K562 (cell line): ENCODE measurements around the gene DDX51. TPM values are rescaled to one million over a fixed set of nuclear protein-coding genes. Genes with fewer than 3 reads are reported as not detected.

Experiments
- ATAC-seq: fragments of 200-7000 bp; cut with Tn5 transposase; 3 replicates; pipeline ENCODE4 v1.9.1; 2020; ENCODE audit warnings: moderate library complexity
- BruUV-seq: library from RNA; stranded (reverse); fragments of 400-500 nt; replicated peaks from 2 replicates; lab custom pipeline; 2021; lab: Mats Ljungman, UMichigan
- CTCF ChIA-PET: fragments of 300-600 bp; formaldehyde crosslinking; extraction: SDS; loops from one replicate; lab custom pipeline; 2021; ENCODE audit warnings: low intra/inter-chr PET ratio; lab: Yijun Ruan, JAX
- POLR2A ChIA-PET: fragments of 300-600, 350-650 bp; sonication (Branson Sonifier 250); formaldehyde crosslinking; extraction: SDS; loops from one replicate; lab custom pipeline; 2021; ENCODE audit warnings: antibody characterized with exemption, inconsistent platforms; lab: Yijun Ruan, JAX
- DNase-seq, 4 experiments: peaks; one replicate each; pipeline versions ENCODE4 v3.0.0 to v3.0.0-alpha.2; 2011 to 2018; ENCODE audit warnings: low spot score in 3 of 4, mixed read lengths in 3 of 4; ENCODE audit errors: extremely low read depth in 1 of 4
- FAIRE-seq: peaks from 2 replicates; lab custom pipeline; 2011; peaks lifted over from hg19 to GRCh38; lab: Jason Lieb, UNC
- H2AFZ ChIP-seq: 2 replicates; pipeline ENCODE4 v1.6.0; 2011; ENCODE audit warnings: low read depth, low read length, control low read depth, inconsistent platforms
- H3K27ac ChIP-seq: fragments of 200-600 bp; 3 replicates; pipeline ENCODE4 v1.8.0; 2011; ENCODE audit warnings: low read depth, mild to moderate bottlenecking, control low read depth, inconsistent platforms, low read length, moderate library complexity, mixed read lengths; ENCODE audit errors: extremely low read depth
- H3K27me3 ChIP-seq, 2 experiments: fragments of 300-600 bp in 1 of 2; 2 replicates in 1 of 2; 3 replicates in 1 of 2; pipeline versions ENCODE4 v1.6.0 to v1.8.0; 2011; ENCODE audit warnings: inconsistent platforms in 2 of 2, low read length in 2 of 2, mild to moderate bottlenecking in 1 of 2, mixed read lengths in 1 of 2, moderate library complexity in 1 of 2; ENCODE audit not compliant: control insufficient read depth in 2 of 2, insufficient read depth in 2 of 2
- H3K36me3 ChIP-seq: fragments of 300-600 bp; 3 replicates; pipeline ENCODE4 v1.8.0; 2011; ENCODE audit warnings: mild to moderate bottlenecking, low read length, inconsistent platforms; ENCODE audit not compliant: control insufficient read depth, insufficient read depth
- H3K4me1 ChIP-seq, 2 experiments: fragments of 200-600 bp in 1 of 2; replicated peaks in 1 of 2; 2 replicates in 1 of 2; 3 replicates in 1 of 2; pipeline versions ENCODE4 v1.5.1 to v1.8.0; 2011; ENCODE audit warnings: inconsistent platforms in 2 of 2, low read length in 2 of 2, mild to moderate bottlenecking in 1 of 2, mixed read lengths in 1 of 2, moderate library complexity in 1 of 2; ENCODE audit not compliant: control insufficient read depth in 2 of 2, insufficient read depth in 2 of 2
- H3K4me2 ChIP-seq: 2 replicates; pipeline ENCODE4 v1.6.1; 2011; ENCODE audit warnings: low read length, control low read depth, inconsistent platforms, mixed read lengths; ENCODE audit not compliant: insufficient read depth
- H3K4me3 ChIP-seq: fragments of 200-600 bp; sonication (generic), shearing (Covaris generic); 2 replicates; pipeline ENCODE4 v1.5.1; 2016; ENCODE audit warnings: control low read depth, inconsistent platforms
- H3K79me2 ChIP-seq: fragments of 200-600 bp; 3 replicates; pipeline ENCODE4 v1.8.0; 2011; ENCODE audit warnings: low read length, inconsistent platforms; ENCODE audit not compliant: control insufficient read depth, insufficient read depth
- H3K9ac ChIP-seq, 2 experiments: 2 replicates each; pipeline versions ENCODE4 v1.6.0 to v1.6.1; 2011; ENCODE audit warnings: low read depth in 2 of 2, low read length in 2 of 2, control low read depth in 1 of 2, inconsistent platforms in 1 of 2, mild to moderate bottlenecking in 1 of 2, mixed read lengths in 1 of 2; ENCODE audit not compliant: insufficient read depth in 1 of 2
- H3K9me1 ChIP-seq: one replicate; pipeline ENCODE4 v1.6.0; 2011; ENCODE audit warnings: inconsistent platforms, mild to moderate bottlenecking, low read length, moderate library complexity; ENCODE audit not compliant: control insufficient read depth, insufficient read depth
- H3K9me3 ChIP-seq: replicated peaks from 2 replicates; pipeline ENCODE4 v1.5.1; 2011; ENCODE audit warnings: low read depth, low read length, inconsistent platforms; ENCODE audit not compliant: control insufficient read depth, insufficient read depth
- H4K20me1 ChIP-seq: replicated peaks from 2 replicates; pipeline ENCODE4 v1.6.1; 2011; ENCODE audit warnings: low read length, inconsistent platforms, mixed read lengths; ENCODE audit not compliant: control insufficient read depth, insufficient read depth
- ATF3 ChIP-seq, 2 experiments: fragments of 450-650 bp in 1 of 2; sonication (generic) in 1 of 2; formaldehyde crosslinking in 1 of 2; IDR thresholded peaks in 1 of 2; conservative IDR thresholded peaks in 1 of 2; 2 replicates each; pipeline versions ENCODE4 v1.6.1 to v1.8.1; 2016 to 2023; ENCODE audit warnings: mild to moderate bottlenecking in 2 of 2, moderate library complexity in 2 of 2, inconsistent platforms in 1 of 2, missing genetic modification reagents in 1 of 2
- FOXM1 ChIP-seq, 2 experiments: fragments of 450-650 bp in 1 of 2; sonication (generic) in 1 of 2; formaldehyde crosslinking in 1 of 2; IDR thresholded peaks; 2 replicates each; pipeline versions ENCODE4 v1.6.1 to v1.9.0; 2017 to 2022; ENCODE audit warnings: low read depth in 2 of 2, mild to moderate bottlenecking in 2 of 2, missing genetic modification reagents in 1 of 2, moderate library complexity in 1 of 2
- PBX2 ChIP-seq, 2 experiments: IDR thresholded peaks in 1 of 2; conservative IDR thresholded peaks in 1 of 2; 2 replicates each; pipeline ENCODE4 v1.6.1; 2016; ENCODE audit warnings: low read depth in 2 of 2, mild to moderate bottlenecking in 1 of 2, missing compliant biosample characterization in 1 of 2, missing genetic modification characterization in 1 of 2, moderate library complexity in 1 of 2
- RCOR1 ChIP-seq, 2 experiments: IDR thresholded peaks; 2 replicates each; pipeline ENCODE4 v1.6.1; 2012; ENCODE audit warnings: low read depth in 2 of 2, low read length in 2 of 2, borderline replicate concordance in 1 of 2, improper control_type of control experiment in 1 of 2
- SMARCA4 ChIP-seq: fragments of 450-650 bp; IDR thresholded peaks from 2 replicates; pipeline ENCODE4 v1.6.1; 2016
- ZMIZ1 ChIP-seq, 2 experiments: fragments of 150-350 bp in 1 of 2; IDR thresholded peaks; 2 replicates each; pipeline ENCODE4 v1.6.1; 2012 to 2016; ENCODE audit warnings: low read depth in 2 of 2, low read length in 2 of 2, mild to moderate bottlenecking in 1 of 2, moderate library complexity in 1 of 2
- ZNF512 ChIP-seq: IDR thresholded peaks from 2 replicates; pipeline ENCODE4 v1.6.1; 2016; ENCODE audit warnings: missing genetic modification characterization, missing compliant biosample characterization
- WGBS: fragments of 100-300 bp; shearing (Covaris generic); methylation state at CpG from one replicate; pipeline ENCODE4 v1.1.6; 2016; ENCODE audit warnings: low coverage, mixed read lengths; ENCODE audit not compliant: insufficient coverage; ENCODE audit errors: missing lambda C conversion rate; 5-methylcytosine and 5-hydroxymethylcytosine counted together
- in situ Hi-C: fragments of 300-500 bp; cut with MboI; formaldehyde crosslinking; loops from 4 replicates; pipeline ENCODE4 v1.15.0; 2018; ENCODE audit warnings: inconsistent platforms, mixed read lengths
- intact Hi-C: fragments of 100-400 bp; cut with micrococcal nuclease; formaldehyde crosslinking; loops from 2 replicates; pipeline ENCODE4 v1.14.2; 2022
- polyA plus RNA-seq, 8 experiments: library from polyadenylated mRNA; depleted of rRNA in 4 of 8; stranded (reverse) in 5 of 8; unstranded in 3 of 8; fragments of >200 nt; fragmentation: Nextera tagmentation in 2 of 8; fragmentation: Illumina TruSeq in 1 of 8; extraction: Ambion mirVana in 2 of 8; extraction: Trizol in 1 of 8; gene quantifications; 2 replicates each; pipeline versions ENCODE4 v1.2.1 to v1.2.3, GENCODE V29; 2011 to 2014; ENCODE audit warnings: inconsistent platforms in 1 of 8, missing spikeins in 1 of 8
- total RNA-seq, 7 experiments: library from RNA; depleted of rRNA in 6 of 7; stranded (reverse); fragments of >200 nt in 6 of 7; fragmentation: Illumina TruSeq in 2 of 7; extraction: Trizol in 2 of 7; gene quantifications; 2 replicates each; pipeline versions ENCODE4 v1.2.1 to v1.2.3, GENCODE V29; 2011 to 2021; ENCODE audit warnings: low replicate concordance in 1 of 7

The DDX51 gene
- total and polyA plus RNA-seq, 9 of the 15 experiments (the other 6 are each of a cell fraction or from before 2014, with no cell fraction given), result 1.1 to 35.9 (median 12.4) TPM

DNA sequence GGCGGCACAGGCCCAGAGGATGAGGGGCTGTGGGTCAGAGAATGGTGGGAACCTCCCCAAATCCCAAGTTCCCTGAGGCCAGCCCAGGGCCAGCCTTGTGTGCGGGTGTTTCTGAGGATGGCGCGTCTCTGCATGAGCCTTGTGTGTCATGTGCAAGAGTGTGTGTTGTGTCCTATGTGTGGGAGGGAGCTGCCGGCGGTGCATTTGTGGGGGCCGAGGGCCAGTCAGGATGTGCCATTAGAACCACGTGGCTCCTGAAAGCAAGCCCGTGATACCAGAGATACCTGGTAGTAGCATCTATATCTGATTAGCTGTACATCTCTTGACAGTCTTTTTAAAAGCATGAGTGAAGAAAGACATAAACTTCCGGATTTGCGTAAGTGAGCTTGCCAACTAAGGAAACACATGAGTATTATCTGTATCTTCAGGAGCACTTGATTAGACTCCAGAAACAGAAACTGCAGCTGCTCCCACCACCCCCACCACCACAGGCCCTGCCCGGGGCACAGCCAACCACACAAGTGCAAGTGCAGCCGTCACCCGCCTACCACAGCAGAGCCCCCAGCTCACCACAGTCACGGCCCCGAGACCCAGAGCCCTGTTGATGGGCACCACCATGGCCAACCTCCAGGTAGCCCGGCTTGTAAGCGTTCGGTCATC is 19.2 kb downstream of the DDX51 start (continued):
- no peak for TF ChIP-seq ATF3 (IDR thresholded peaks at IDR 0.05)
- no peak for TF ChIP-seq ATF3 (CRISPR knock-in tag; conservative IDR thresholded peaks at IDR 0.05)

DNA sequence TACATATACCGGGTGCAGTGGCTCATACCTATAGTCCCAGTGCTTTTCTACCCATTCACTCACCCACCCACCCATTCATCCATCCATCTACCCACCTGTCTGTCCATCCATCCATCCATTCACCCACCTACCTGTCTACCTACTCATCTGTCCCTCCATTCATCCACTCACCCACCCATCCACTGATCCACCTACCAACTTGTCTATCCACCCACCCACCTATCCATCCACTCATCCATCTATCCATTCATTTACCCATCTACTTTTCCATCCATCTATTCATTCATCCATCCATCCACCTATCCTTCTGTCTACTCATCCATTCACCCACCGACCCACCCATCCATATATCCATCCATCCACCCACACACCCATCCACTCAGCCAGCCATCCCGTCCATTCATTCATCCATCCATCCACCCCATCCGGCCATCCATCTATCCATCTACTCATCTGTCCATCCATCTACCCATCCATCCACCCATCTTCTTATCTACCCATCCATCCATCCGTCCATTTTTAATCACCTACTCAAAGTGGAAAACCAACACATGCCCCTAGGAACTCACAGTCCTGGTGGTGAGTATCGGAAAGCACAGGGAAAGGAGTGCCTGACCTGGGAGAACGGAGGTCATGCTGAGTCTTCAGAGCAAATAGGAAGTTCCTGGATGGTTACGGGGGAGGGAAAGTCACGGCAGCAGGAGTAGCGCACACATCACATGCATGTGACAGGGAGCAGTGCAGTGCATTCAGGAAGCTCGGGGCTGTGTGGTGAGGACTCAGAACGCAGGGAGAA is 20.0 kb downstream of the DDX51 start:
- Histone ChIP-seq H3K27me3 (no peaks in the 10 kb centered on the region), H2AFZ (no peak overlapping the region), H3K4me3 (no peak overlapping the region), H3K79me2 (no peaks in the 10 kb centered on the region), H3K4me2 (no peak overlapping the region), H3K9ac (no peak overlapping the region), H3K4me1 (no peaks in the 10 kb centered on the region), H3K27ac (no peak overlapping the region), H3K9me1 (no peaks in the 10 kb centered on the region), H4K20me1 (no peaks in the 10 kb centered on the region), H3K36me3 (peaks cover 92% of the 10 kb centered on the region), H3K9me3 (peaks cover 2% of the 10 kb centered on the region)
- POLR2A ChIA-PET, result no interaction called here
- intact Hi-C loops, result no loop called here
- WGBS, result 96% methylated on average over 11 of the region's 12 CpGs
- FAIRE-seq, result no peak
- no peak for DNase-seq
- BruUV-seq, result no TSS peak
- in situ Hi-C loops, result no loop called here
- CTCF ChIA-PET, result no interaction called here
- ATAC-seq, result no peak
- TF ChIP-seq FOXM1 (IDR thresholded peaks at IDR 0.05; ENCODE audit: low read depth) (no peak), FOXM1 (CRISPR knock-in tag; IDR thresholded peaks at IDR 0.05; ENCODE audit: low read depth) (no peak), ZMIZ1 (IDR thresholded peaks at IDR 0.05; ENCODE audit: low read depth in 2 of 2, low read length in 2 of 2) (no peak), RCOR1 (IDR thresholded peaks at IDR 0.05; ENCODE audit: borderline replicate concordance in 1 of 2, low read depth in 2 of 2, low read length in 2 of 2) (no peak), PBX2 (CRISPR knock-in tag; IDR thresholded peaks at IDR 0.05; ENCODE audit: low read depth) (no peak), PBX2 (tag; conservative IDR thresholded peaks at IDR 0.05; ENCODE audit: low read depth) (no peak), SMARCA4 (no peak), ZNF512 (tag) (no peak)
